Measurements from ENCODE around the gene RNF10.
"Not testable (repeated sequence)": the region's sequence is repeated elsewhere in the genome, so short reads cannot be mapped to it uniquely, and the experiment has no call there.

GRCh38 chr12:120519324-120519723 lies 14.8 kb upstream of the RNF10 start:
- not testable (repeated sequence) for TF ChIP-seq HDAC1 (IDR thresholded peaks at IDR 0.05); PBX2 (CRISPR knock-in tag; IDR thresholded peaks at IDR 0.05; ENCODE audit: low read depth); PBX2 (tag; conservative IDR thresholded peaks at IDR 0.05; ENCODE audit: low read depth); ZBTB17 (CRISPR knock-in tag; IDR thresholded peaks at IDR 0.05); GTF2F1 (IDR thresholded peaks at IDR 0.05; ENCODE audit: low read depth, low read length)

Measured in K562 (cell line).